ENCODE measurements around the gene PDE6G. TPM values are rescaled to one million over a fixed set of nuclear protein-coding genes. Genes with fewer than 3 reads are reported as not detected.
A peak's percentile ranks its signal among the peaks of the same experiment; 100 is the strongest.

The PDE6G gene
- total and polyA plus RNA-seq, 8 donors, result 0.24 to 6.3 (median 4.6) TPM

GRCh38 chr17:81667754-81668153 is 11.4 kb upstream of the PDE6G start:
- H3K27me3 ChIP-seq, result no peaks in the 10 kb centered on the region
- ATAC-seq, result no peak
- peak overlapping the region in 1 of 2 donors; percentile 91 for H3K4me3 ChIP-seq
- no peaks in the 10 kb centered on the region for H3K9me3 ChIP-seq
- no peak for DNase-seq
- peaks cover 18 to 32% of the 10 kb centered on the region in 2 donors for H3K4me1 ChIP-seq
- TF ChIP-seq, protein P1, sequence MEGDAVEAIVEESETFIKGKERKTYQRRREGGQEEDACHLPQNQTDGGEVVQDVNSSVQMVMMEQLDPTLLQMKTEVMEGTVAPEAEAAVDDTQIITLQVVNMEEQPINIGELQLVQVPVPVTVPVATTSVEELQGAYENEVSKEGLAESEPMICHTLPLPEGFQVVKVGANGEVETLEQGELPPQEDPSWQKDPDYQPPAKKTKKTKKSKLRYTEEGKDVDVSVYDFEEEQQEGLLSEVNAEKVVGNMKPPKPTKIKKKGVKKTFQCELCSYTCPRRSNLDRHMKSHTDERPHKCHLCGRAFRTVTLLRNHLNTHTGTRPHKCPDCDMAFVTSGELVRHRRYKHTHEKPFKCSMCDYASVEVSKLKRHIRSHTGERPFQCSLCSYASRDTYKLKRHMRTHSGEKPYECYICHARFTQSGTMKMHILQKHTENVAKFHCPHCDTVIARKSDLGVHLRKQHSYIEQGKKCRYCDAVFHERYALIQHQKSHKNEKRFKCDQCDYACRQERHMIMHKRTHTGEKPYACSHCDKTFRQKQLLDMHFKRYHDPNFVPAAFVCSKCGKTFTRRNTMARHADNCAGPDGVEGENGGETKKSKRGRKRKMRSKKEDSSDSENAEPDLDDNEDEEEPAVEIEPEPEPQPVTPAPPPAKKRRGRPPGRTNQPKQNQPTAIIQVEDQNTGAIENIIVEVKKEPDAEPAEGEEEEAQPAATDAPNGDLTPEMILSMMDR (IDR thresholded peaks at IDR 0.05), result no peak
- H3K27ac ChIP-seq, result no peak overlapping the region
- intact Hi-C loops (cut with DNase I), result no loop called here
- H3K36me3 ChIP-seq, result peaks cover 0 to 51% of the 10 kb centered on the region in 2 donors

- no peaks in the 10 kb centered on the region for H3K27me3 ChIP-seq
- ATAC-seq, result peak; percentile 99
- peaks cover 0 to 39% of the 10 kb centered on the region in 2 donors for H3K36me3 ChIP-seq
- H3K4me3 ChIP-seq, result peak within 1 kb of the TSS; percentile 91 to 100
- DNase-seq, result peak; percentile 89 to 99 (median 97)
- intact Hi-C loops (cut with DNase I), result no loop called here
- peaks cover 18 to 32% of the 10 kb centered on the region in 2 donors for H3K4me1 ChIP-seq
- H3K9me3 ChIP-seq, result no peaks in the 10 kb centered on the region
- TF ChIP-seq, protein P1 (IDR thresholded peaks at IDR 0.05), result no peak
- peak within 1 kb of the TSS; percentile 78 to 94 for H3K27ac ChIP-seq
Observed at GRCh38 chr17:81666342-81667191, 10.2 kb upstream of the PDE6G start, which contains the start of the genes CCDC137 and OXLD1. Gene CCDC137 (plus strand): TSS chr17:81666737. CDS start chr17:81666767, 30 bp downstream. Gene OXLD1 (minus strand): TSS chr17:81666605. CDS start chr17:81666577, 28 bp downstream.

- intact Hi-C loops (cut with DNase I), result no loop called here
- peaks cover 18 to 32% of the 10 kb centered on the region in 2 donors for H3K4me1 ChIP-seq
- no peaks in the 10 kb centered on the region for H3K9me3 ChIP-seq
- H3K27ac ChIP-seq, result peak overlapping the region; percentile 78 to 94
- no peaks in the 10 kb centered on the region for H3K27me3 ChIP-seq
- DNase-seq (peak in 1 of 4 donors; percentile 26), ATAC-seq (peak; percentile 23)
- peak overlapping the region; percentile 91 to 100 for H3K4me3 ChIP-seq
- H3K36me3 ChIP-seq, result peaks cover 0 to 34% of the 10 kb centered on the region in 2 donors
- TF ChIP-seq, protein P1 (IDR thresholded peaks at IDR 0.05), result no peak
Observed at GRCh38 chr17:81666092-81666341, 9.7 kb upstream of the PDE6G start.

- DNase-seq (no peak), ATAC-seq (peak; percentile 49)
- H3K27ac ChIP-seq, result peak overlapping the region; percentile 78 to 94
- H3K27me3 ChIP-seq, result no peaks in the 10 kb centered on the region
- TF ChIP-seq, protein P1 (IDR thresholded peaks at IDR 0.05), result no peak
- no peaks in the 10 kb centered on the region for H3K9me3 ChIP-seq
- intact Hi-C loops (cut with DNase I), result no loop called here
- peaks cover 18 to 32% of the 10 kb centered on the region in 2 donors for H3K4me1 ChIP-seq
- H3K36me3 ChIP-seq, result peaks cover 0 to 28% of the 10 kb centered on the region in 2 donors
- H3K4me3 ChIP-seq, result peak overlapping the region; percentile 91 to 100
Observed at GRCh38 chr17:81665205-81666091, 9.1 kb upstream of the PDE6G start.
